HG02981 (cell line): ENCODE results near the gene HOXA10.

Source experiments
- ATAC-seq: cut with Tn5 transposase; IDR thresholded peaks from one replicate; pipeline ENCODE4 v1.9.1; 2021; ENCODE audit warnings: mild to moderate bottlenecking, moderate library complexity; ENCODE audit not compliant: unreplicated experiment

The HOXA10 gene

DNA sequence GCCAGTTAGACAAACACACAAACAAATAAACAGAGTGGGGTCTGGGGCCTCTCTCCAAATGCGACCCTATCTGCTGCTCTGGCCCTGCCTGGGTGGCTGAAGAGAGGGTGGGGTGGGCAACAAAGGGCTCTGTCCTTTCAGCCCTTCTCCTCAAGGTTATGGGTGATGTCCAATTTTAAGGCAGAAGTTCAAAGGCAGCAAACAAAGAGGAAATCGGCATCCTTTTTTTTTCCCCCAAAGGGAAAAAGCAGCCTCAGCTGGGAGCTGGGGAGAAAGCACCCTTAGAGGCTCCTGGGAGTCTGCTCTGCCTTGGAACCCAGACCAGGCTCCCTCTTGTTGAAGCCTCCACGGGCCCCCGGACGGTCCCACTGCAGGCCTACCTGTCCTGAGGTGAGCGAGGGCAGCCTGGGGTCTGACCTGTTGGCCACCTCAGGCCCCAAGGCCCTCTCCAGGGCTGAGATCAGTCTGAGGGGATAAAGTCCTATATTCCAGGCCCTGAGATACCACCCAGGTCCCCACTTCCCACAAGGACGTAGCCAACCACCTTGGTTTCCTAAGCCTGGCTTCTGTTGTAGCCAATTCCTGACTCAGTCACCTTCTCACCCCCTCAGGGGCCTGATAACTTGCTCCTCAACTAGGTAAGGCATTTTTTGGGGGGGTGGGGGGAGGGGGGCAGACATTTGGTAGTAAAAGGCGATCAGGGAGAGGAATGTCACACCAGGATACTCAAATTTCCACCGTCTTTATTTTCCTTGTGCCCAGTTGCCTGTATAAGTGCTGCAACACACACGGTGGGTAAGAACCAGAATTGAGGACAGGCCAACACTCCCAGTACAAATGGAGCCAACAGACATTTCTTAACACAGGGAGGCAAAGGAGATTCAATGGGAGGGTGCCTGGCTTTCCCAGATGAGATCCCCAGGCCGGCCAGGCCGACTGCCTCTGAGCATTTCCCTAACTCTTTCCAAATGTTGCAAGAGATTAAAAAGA lies 6.6 kb upstream of the HOXA10 start:
- ATAC-seq: no peak

DNA sequence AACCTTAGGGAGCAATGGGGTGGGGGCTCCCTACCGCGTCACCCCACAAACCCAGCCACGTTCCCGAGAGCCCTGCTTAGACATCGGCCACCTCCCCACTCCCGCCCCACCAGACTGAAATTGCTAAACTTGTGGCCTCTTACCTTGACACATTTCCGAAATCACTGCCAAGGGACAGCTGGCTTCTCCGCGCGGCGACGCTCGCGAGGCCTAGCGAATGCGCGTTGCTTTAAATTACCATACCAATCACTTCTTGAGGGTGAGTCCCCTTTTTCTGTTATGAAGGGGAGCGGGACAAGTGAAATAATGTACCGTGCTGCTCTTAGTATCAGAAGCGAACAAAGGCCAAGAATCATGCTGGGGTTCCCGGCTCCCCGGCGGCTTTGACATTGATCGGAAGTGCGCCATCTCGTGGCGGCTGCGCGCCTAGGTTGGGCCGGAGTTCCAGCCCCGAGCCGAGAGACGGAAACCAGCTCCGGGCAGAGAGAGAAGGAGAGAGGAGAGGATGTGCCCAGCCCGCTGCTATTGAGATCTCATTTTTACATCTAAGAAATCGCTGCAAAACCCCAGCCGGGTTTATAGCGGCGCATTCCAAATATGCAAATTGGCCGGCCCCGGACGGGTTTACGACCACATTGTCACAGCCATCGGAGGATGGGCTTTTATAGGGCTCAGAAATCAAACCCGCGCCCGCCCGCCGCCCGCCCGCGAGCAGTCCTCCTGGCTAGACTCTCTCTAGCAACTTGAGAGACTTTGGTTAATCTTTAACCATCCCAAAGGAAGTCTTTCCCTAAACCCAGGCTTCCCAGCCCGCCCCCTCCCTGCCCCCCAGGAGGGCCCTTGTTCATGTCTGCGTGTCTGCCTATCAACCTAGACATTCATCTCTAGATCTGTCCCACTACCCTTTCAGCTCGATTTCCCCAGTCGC lies 5.6 kb upstream of the HOXA10 start:
- no peak for ATAC-seq

DNA sequence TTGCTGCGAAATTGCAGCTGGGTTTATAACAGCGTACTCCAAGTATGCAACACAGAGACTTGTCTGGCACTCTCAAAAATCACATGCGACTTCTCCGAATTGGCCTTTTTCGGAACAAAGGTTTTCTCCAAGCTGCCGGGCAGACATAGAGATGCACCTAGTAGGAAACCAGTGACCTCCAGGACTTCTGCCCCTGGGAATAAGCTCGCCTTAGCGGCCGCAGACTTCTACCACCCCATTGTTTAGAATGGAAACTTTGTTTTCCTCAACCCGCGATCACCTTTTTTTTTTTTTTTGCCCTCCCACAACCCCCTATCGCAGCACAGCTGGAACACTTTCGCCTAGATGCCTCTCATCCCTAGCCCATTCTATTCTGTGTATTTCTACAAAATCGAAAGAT lies 4.9 kb upstream of the HOXA10 start:
- no peak for ATAC-seq

DNA sequence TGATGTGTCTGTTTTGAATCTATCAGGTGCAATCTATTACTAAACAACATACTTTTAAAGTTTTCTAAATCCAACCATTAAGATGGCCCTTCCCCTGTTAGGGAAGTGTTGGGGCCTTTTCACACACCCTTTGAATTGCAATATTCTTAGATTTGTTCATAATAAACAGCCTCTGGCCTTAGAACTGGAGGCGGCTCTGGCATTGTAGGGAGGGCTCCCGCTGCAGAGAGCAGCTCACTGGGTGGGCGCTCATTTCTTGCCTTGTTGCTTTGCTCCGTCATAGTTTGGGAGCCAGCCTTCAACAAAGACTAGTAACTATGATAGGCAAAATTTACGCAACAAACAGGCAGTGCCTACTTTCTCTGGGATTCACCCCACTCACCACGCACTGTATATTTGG lies 4.2 kb upstream of the HOXA10 start:
- no peak for ATAC-seq

DNA sequence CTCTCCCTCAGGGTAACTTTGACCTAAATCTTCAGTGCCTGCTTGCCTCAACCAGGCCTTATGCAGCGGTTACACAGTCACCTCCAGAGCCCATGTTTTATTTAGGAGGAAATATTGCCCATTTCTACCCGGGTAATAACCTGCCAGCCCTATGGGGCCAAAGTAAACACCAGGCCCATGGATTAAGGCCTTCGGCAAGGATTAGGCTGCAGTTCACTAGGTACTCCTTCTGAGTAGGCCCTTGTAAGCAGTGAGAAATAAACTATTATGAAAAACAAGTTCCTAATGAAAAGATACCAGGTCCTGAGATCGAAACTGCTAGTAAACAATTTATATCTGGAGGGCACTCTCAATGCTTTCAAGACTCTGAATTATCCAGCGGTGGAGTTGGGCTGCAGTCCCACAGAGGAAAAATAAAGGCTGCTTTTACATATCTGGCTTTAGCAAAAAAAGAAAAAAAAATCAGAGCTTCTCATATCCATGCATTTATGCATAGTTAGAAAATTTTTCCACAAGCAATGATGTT lies 3.7 kb upstream of the HOXA10 start:
- ATAC-seq: no peak

DNA sequence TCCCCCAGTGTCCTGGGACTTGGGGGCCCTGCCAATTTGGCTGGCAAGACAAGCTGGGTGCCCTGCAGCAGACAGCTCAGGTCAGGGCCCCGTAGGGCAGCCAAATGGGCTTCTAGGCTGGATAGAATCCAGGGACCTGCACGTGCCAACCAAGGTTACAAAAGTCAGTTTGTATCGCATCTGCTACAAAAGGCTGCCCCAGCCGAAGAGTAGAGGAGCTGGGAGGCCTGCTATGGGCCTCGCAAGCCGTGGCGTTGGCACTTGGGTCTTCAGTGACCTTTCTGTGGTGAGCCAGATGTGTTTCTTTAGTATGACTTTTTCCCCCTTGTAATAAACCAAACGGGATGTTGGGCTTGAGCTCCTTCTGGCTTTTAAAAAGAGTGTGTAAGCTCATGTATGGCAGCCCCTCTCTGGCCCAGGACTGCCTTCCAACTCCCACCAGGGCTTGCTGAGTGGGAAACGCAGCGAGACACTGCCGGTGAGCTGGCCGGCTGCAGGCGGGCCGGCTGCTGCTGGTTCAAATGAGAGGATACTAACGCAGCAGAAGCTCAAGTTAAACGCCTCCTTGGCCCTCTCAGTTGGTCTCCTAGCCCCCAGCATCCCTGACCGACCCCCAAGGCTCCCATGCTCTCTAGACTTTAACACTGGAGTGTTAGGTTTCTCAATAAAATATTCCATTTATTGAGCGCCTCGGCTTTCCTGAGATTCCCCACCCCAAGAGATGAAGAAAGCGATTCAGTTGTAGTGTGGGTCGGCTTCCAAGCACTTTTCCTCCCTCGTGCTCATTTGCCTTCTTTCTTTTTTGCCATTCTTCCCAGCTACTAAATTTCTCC lies 3.1 kb upstream of the HOXA10 start:
- no peak for ATAC-seq

DNA sequence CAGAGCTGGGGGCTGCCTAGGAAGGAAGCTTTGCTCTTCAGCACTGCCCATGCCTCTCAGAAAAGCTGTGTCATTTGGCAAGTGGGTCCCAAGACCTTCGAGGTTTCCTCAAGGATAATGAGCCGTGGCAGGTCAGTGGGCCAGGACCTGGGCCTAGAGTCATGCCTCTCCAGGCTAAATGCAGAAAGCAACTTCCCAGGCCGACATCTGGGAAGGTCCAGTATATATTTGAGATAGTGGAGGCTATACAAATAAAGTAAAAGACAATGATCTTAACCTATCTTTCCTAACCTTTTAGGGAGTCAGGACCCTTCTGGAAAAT lies 2.4 kb upstream of the HOXA10 start:
- ATAC-seq: no peak

DNA sequence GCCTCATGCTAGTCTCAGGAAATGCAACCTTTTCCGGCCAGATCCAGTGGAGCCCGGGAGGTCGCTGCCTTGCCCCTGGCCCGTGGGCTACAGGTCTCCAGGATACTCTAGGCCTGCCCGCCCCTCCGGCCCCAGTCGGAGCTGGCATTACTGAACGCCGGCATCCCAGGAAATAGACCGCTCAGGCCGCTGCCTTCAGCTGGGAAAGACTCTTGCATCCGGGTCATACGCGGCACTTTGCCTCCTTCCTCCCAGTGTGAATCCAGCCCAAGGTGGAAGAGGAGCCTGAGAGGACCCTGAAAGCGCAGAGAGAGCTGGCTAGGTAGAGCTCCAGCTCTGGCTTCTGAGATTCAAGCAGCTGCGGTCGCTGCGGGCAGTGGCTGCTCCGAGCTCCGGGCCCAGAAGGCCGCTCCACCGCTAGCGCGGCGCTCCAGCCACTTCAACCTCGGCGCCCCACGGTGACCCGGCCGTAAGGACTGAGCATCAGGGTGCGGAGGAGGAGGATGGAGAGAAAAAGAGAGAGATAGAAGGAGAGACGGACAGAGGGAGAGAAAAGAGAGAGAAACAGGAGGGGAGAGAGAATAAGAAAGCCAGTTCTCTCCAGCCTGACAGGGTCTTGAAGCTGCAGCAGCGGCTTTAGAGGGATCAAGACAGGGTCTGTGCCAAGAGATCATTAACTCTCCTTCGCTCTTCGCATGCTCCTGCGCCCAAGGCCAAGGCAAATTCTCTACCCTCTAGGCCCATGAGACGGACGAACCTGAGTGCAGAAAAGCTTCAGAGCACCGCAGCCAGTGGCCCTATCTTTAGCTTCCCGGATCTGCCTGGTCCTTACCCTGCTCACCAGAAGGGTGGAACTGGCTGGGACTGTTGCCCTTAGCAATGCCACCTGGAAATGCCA lies 1.8 kb upstream of the HOXA10 start:
- ATAC-seq: no peak

DNA sequence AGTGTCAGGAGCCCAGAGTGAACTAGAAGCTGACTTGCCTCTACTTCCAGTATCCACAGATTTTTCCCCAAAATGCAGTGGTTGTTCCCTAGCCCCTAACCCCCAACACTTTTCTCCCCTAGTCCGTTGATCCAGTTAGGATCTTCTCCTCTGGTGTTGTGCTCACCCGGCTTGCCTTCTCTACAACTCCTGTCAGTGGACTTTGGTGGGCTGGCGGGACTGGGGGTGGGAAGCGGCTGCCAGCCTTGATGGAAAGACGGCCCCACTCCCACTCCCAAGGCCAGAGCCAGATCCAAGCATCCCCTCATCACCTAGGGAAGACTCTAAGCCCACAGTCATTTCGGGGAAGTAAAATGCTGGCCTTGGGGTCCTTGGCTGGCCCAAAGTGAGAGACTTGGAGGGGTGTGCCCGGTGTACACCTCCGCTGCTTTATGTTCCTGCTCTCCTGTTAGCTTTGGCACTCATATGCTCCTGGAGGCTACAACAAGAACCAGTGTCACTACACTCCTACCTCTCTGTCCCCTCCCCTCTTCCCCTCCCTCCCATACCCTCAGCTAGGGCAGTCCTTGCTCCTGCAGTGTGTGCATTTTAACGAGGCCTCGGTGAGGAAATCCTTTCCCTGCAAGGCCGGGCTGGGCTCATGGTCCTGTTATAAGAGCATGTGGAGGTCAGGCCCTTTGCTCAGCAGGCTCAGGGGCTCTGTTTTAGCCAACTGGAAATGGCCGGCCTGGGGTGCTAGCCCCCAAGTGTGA lies 930 bp upstream of the HOXA10 start:
- no peak for ATAC-seq

DNA sequence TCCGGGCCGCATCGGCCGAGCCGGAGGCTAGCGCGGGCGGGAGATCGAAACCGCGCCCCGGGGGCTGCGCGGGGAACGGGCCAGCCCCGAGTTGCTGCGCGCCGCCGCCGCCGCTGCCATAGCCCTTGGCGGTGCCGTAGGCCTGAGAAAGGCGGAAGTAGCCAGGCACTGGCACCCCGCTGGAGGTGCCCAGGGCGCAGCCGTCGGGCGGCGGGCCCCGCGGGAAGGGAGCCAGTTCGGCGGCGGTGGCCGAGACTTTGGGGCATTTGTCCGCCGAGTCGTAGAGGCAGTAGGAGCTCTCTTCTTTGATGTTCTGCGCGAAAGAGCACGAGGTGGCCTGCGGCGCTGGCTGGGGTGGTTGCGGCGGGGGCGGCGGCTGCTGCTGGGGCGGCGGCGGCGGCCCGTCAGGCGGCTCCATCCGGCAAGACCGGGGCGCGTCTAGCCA lies 587 bp downstream of the HOXA10 start:
- no peak for ATAC-seq

DNA sequence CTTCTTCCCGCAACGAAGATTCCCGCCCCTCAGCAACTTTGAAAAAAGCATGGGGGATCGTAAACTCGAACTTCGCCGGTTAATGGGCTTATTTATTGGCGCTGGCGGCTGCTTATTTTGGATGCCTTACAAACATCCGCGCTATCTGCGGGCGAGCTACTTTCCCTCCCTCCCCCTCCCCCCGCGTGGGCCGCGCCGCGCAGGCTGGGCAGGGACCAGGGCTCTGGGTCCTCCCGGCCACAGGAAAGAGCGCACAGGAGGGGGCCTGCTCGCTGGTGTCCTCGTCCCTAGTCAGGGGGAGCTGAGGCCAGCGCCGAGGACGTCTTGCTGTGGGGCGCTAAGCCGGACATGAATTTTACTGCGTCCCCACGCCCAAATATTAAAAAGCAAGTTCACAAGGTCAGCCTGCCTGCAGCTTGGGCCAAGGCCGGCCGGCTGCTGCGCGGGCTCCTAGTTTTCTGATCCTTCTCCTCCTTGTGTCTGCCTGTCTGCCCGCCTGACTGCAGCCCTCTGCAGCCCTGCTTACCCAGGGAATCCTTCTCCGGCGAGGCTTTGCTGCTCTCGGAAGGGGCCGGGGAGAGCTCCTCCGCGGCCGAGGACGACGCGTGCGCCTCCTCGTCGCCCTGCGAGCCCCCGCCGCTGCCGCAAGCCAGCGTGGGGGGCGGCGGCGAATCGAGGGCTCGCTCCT lies 1.2 kb downstream of the HOXA10 start:
- no peak for ATAC-seq

DNA sequence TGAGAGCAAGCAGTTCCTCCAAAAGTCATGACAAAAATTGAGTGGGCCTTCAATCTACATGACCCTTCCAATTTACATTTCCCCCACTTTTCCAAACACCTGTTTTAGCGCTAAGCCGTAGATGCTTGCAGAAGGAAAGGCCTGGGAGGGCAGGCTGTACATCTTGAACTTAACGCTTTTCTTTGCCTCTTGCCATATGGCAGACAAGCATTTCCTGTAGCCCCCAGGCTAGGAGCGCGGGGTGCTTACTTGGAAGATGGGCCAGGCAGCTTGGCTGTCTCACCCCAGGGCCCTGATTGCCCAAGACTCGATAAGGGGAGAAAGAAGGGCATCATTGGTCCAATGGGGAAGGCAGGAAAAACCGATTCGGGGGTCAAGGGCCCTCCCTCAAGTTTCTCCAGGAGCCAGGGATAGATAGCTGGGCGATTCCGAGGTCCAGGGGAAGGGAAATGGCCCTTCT lies 1.8 kb downstream of the HOXA10 start:
- ATAC-seq: no peak

DNA sequence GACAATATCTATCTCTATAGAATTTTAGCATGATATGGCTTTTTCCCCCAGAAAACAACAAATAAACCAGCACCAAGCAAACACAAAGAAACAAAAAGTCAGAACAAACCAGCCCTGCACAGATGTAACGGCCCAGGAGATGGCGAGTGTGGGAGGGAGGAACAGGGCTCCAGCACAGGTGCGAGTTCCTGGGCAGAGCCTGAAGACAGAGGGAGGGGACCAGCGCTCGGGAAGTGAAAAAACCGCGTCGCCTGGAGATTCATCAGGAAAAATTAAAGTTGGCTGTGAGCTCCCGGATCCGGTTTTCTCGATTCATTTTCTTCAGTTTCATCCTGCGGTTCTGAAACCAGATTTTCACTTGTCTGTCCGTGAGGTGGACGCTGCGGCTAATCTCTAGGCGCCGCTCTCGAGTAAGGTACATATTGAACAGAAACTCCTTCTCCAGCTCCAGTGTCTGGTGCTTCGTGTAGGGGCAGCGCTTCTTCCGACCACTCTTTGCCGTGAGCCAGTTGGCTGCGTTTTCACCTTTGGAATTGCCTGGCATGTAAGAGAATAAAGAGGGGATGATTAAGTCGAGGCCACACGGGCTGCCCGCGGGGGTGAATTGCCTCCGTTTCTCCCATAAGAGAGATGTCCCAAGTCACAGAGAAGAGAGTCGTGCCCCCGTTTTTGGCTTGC lies 2.3 kb downstream of the HOXA10 start:
- no peak for ATAC-seq

DNA sequence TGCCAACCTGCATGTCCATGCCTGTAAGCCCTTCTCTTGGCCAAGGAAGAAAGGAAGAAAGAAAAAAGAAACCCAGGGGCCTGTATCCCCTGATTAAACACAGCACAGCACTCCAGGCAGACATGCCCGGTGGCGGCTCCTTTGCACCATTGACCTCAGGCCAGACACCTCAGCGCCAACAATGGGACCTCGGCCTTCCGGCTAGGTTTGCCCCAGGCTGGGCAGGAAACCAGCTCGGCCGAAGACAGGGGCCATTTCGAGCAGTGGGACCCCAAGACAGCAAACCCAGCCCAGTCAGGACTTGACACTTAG lies 2.8 kb downstream of the HOXA10 start:
- ATAC-seq: no peak

DNA sequence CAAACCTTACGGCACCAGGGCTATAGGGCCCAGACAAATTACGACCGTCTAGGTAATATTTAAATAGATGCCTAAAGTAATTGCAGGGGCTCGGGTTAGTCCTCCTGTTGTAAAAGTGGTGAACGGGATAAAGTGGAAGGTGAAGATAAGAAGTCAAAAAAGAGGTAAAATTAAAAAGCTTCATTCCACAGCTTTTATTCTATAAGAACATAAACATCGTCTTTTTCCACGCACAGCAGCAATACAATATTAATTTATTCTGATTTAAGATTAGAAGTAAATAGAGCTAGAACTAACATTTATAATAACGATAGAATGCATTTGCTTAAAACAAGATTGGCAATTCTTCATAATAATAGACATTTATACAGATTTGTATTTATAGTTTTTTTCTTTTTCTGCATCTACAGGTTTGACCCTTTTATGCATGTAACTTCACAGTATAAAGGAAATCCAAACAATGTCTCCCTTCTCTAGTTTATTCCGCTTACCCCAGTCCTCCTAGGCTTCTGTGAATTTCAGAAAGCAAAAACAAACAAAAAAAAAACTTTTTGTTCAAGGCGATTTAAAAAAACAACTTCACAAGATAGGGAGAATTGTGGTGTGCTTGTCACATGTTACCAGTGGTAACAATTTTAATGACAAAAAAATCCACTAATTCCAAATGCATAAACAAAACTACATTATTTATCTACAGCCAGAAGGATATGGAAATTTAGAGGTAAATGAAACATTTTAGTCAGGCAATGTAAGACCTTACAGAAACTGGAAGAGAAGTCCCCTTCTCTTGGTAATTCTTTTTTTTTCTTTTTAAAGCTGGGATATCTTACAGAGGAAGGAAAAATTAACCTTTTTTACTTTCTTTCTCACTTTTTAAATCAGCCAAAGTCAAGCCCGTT lies 3.4 kb downstream of the HOXA10 start:
- no peak for ATAC-seq

DNA sequence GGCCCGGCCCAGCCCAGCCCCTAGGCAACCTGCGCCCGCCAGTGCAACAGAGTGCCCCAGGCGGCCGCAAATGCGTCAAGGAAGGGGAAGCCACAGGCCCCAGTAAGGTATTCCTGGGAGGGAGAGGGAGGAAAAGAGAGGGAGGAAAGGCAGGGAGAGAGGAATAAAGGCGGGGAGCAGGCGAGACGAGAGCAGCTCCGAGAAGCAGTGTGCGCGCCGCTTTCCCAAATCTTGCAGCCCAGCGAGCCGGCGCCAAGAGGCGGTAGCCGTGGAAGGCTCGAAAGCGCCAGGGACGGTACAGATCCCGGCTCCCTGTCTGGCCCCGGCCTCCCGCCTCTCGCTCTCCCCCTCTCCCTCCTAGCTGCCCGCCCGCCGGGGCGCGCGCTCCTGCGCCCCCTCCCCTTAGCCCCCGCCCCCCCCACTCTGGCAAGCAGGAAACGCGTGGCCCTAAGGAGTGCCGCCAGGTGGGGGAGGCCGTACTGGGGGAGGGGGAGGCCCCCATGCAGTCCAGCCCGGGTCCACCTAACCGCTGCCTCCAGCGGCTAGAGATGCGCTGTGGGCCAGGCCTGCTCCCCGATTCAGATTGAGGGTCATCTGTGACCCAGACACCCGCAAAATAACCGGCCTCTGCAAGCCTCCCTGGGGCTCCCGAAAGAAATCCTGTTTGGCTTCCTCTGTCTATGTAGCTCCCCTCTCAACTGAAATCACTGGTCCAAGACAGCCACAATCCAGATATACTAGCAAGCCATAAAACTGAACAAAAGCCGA lies 4.3 kb downstream of the HOXA10 start:
- ATAC-seq: no peak
